Endothelial cell of umbilical vein (primary cell): Measurements from ENCODE around the gene SEC14L6. TPM values are rescaled to one million over a fixed set of nuclear protein-coding genes. Genes with fewer than 3 reads are reported as not detected.

Experiments
- BruUV-seq: library from RNA; stranded (reverse); fragments of 400-500 nt; replicated peaks from 2 replicates; lab custom pipeline; 2021; lab: Mats Ljungman, UMichigan
- CTCF ChIA-PET: fragments of 300-600, 350-600 bp; sonication (Branson Sonifier 250); formaldehyde crosslinking; loops from one replicate; lab custom pipeline; 2021; ENCODE audit warnings: antibody characterized with exemption, inconsistent platforms; lab: Charles Lee
- POLR2A ChIA-PET: fragments of 300-600, 350-600 bp; sonication (Branson Sonifier 250); formaldehyde crosslinking; loops from one replicate; lab custom pipeline; 2021; ENCODE audit warnings: antibody characterized with exemption, inconsistent platforms; lab: Charles Lee
- DNase-seq: peaks from one replicate; pipeline ENCODE4 v3.0.0-alpha.2; 2011; ENCODE audit warnings: low read depth, low spot score
- FAIRE-seq: peaks from 2 replicates; lab custom pipeline; 2011; peaks lifted over from hg19 to GRCh38; lab: Jason Lieb, UNC
- H2AFZ ChIP-seq: 2 replicates; pipeline ENCODE4 v1.6.0; 2012; ENCODE audit warnings: low read depth, low read length, control low read depth, inconsistent platforms
- H3K27ac ChIP-seq: 2 replicates; pipeline ENCODE4 v1.5.1; 2011; ENCODE audit warnings: low read depth, mild to moderate bottlenecking, control low read depth, low read length, moderate library complexity; ENCODE audit not compliant: insufficient read depth
- H3K27me3 ChIP-seq, 2 experiments: 2 replicates each; pipeline versions ENCODE4 v1.6.0 to v1.6.1; 2011; ENCODE audit warnings: low read length in 2 of 2, mixed read lengths in 1 of 2; ENCODE audit not compliant: control insufficient read depth in 2 of 2, insufficient read depth in 2 of 2
- H3K36me3 ChIP-seq, 2 experiments: 2 replicates in 1 of 2; 3 replicates in 1 of 2; pipeline ENCODE4 v1.5.1; 2011; ENCODE audit warnings: low read length in 2 of 2, mild to moderate bottlenecking in 1 of 2, moderate library complexity in 1 of 2; ENCODE audit not compliant: control insufficient read depth in 2 of 2, insufficient read depth in 2 of 2; ENCODE audit errors: extremely low read depth in 1 of 2
- H3K4me1 ChIP-seq: 3 replicates; pipeline ENCODE4 v1.5.1; 2011; ENCODE audit warnings: mild to moderate bottlenecking, low read length; ENCODE audit not compliant: control insufficient read depth, insufficient read depth; ENCODE audit errors: extremely low read depth
- H3K4me2 ChIP-seq: 2 replicates; pipeline ENCODE4 v1.6.1; 2011; ENCODE audit warnings: low read length, control low read depth, mixed read lengths; ENCODE audit not compliant: insufficient read depth
- H3K4me3 ChIP-seq, 3 experiments: fragments of 200-600 bp in 1 of 3; sonication (generic), shearing (Covaris generic) in 1 of 3; replicated peaks in 1 of 3; 2 replicates each; pipeline ENCODE4 v1.5.1; 2011 to 2016; ENCODE audit warnings: control low read depth in 3 of 3, low read length in 3 of 3, mild to moderate bottlenecking in 2 of 3, inconsistent platforms in 1 of 3, low read depth in 1 of 3, moderate library complexity in 1 of 3; ENCODE audit not compliant: insufficient read depth in 1 of 3
- H3K79me2 ChIP-seq: 2 replicates; pipeline ENCODE4 v1.6.0; 2012; ENCODE audit warnings: low read length, inconsistent platforms; ENCODE audit not compliant: control insufficient read depth, insufficient read depth
- H3K9ac ChIP-seq: replicated peaks from 2 replicates; pipeline ENCODE3; 2011; ENCODE audit warnings: low read length, control low read depth; ENCODE audit not compliant: insufficient read depth; ENCODE audit errors: extremely low read depth
- H3K9me1 ChIP-seq: replicated peaks from 3 replicates; pipeline ENCODE4 v1.6.0; 2011; ENCODE audit warnings: mild to moderate bottlenecking, low read length; ENCODE audit not compliant: control insufficient read depth, insufficient read depth; ENCODE audit errors: extremely low read depth
- H3K9me3 ChIP-seq: replicated peaks from 2 replicates; pipeline ENCODE4 v1.5.1; 2012; ENCODE audit warnings: low read length, inconsistent platforms; ENCODE audit not compliant: control insufficient read depth, insufficient read depth
- H4K20me1 ChIP-seq: replicated peaks from 2 replicates; pipeline ENCODE3; 2011; ENCODE audit warnings: mild to moderate bottlenecking, low read length; ENCODE audit not compliant: control insufficient read depth, insufficient read depth; ENCODE audit errors: extremely low read depth
- CTCF ChIP-seq, 2 donors: IDR thresholded peaks; 1 replicate in 1 of 2; 2 replicates in 1 of 2; pipeline ENCODE4 v1.5.1; 2011; ENCODE audit warnings: low read length in 2 of 2, mild to moderate bottlenecking in 2 of 2, moderate library complexity in 2 of 2, control low read depth in 1 of 2, inconsistent platforms in 1 of 2, low read depth in 1 of 2; ENCODE audit not compliant: insufficient read depth in 1 of 2; ENCODE audit errors: extremely low read depth in 1 of 2
- EZH2 ChIP-seq: IDR thresholded peaks from 2 replicates; pipeline ENCODE4 v1.6.1; 2012; ENCODE audit warnings: borderline replicate concordance, low read depth, mild to moderate bottlenecking, moderate library complexity, low read length, inconsistent platforms; ENCODE audit not compliant: severe bottlenecking
- GATA2 ChIP-seq: IDR thresholded peaks from 2 replicates; pipeline ENCODE4 v1.7.0; 2011; ENCODE audit warnings: low read depth, mild to moderate bottlenecking, moderate library complexity, mixed read lengths, low read length; ENCODE audit not compliant: insufficient read length, insufficient read depth
- JUN ChIP-seq: IDR thresholded peaks from 2 replicates; pipeline ENCODE4 v1.6.1; 2011; ENCODE audit warnings: borderline replicate concordance, low read depth; ENCODE audit not compliant: insufficient read length, insufficient read depth
- MYC ChIP-seq: IDR thresholded peaks from one replicate; pipeline ENCODE4 v1.6.1; 2011; ENCODE audit warnings: mild to moderate bottlenecking, low read depth, low read length
- POLR2A ChIP-seq: IDR thresholded peaks from 2 replicates; pipeline ENCODE4 v1.6.1; 2012; ENCODE audit warnings: low read depth, mild to moderate bottlenecking, control low read depth, low read length
- dilution Hi-C: fragments of 300-500 bp; cut with MboI; formaldehyde crosslinking; loops from one replicate; pipeline ENCODE4 v1.15.0; 2019; ENCODE audit warnings: low sequenced_read_pairs; ENCODE audit not compliant: extremely low pct_ligation_motif_present
- intact Hi-C: fragments of 100-400 bp; cut with micrococcal nuclease; formaldehyde crosslinking; loops from one replicate; pipeline ENCODE4 v1.10.0; 2022
- polyA plus RNA-seq, 4 experiments: library from polyadenylated mRNA; depleted of rRNA in 3 of 4; stranded (reverse) in 3 of 4; unstranded in 1 of 4; fragments of >200 nt; gene quantifications; 2 replicates each; pipeline versions ENCODE4 v1.2.1 to v1.2.3, GENCODE V29; 2011 to 2012; ENCODE audit warnings: missing spikeins in 1 of 4
- total RNA-seq: library from RNA; stranded (reverse); gene quantifications from 2 replicates; pipeline ENCODE4 v1.2.3, GENCODE V29; 2021

Gene SEC14L6
- total and polyA plus RNA-seq, 2 donors (not counting 3 experiments of a cell fraction or from before 2014, with no cell fraction given): 0.04 to 0.15 TPM

- BruUV-seq: no TSS peak
- TF ChIP-seq CTCF (IDR thresholded peaks at IDR 0.05; ENCODE audit: extremely low read depth in 1 of 2, insufficient read depth in 1 of 2, low read depth in 1 of 2, low read length in 2 of 2) (no peak), JUN (no peak), EZH2 (peak; percentile 44), GATA2 (no peak), POLR2A (no peak), MYC (no peak)
- Histone ChIP-seq H4K20me1 (no peaks in the 10 kb centered on the region), H3K9me3 (no peaks in the 10 kb centered on the region), H3K9ac (no peak overlapping the region), H3K4me3 (no peak overlapping the region), H3K9me1 (no peaks in the 10 kb centered on the region), H3K4me1 (no peaks in the 10 kb centered on the region), H3K27me3 (peaks cover 15 to 17% of the 10 kb centered on the region in 2 experiments), H2AFZ (no peak overlapping the region), H3K27ac (no peak overlapping the region), H3K79me2 (no peaks in the 10 kb centered on the region), H3K36me3 (no peaks in the 10 kb centered on the region), H3K4me2 (peak overlapping the region; percentile 39)
- DNase-seq (no peak), FAIRE-seq (no peak)
- intact Hi-C loops: no loop called here
- ChIA-PET CTCF (interaction anchor here (1.0 kb wide), 1 partner anchor 58 kb away, joined by 3 read pairs; no protein-coding TSS in a partner anchor), POLR2A (no interaction called here)
- dilution Hi-C loops: no loop called here
Observed at GRCh38 chr22:30542811-30543188, 3.7 kb downstream of the SEC14L6 start.
